IPS DF 19.7 (cell line): Measurements from ENCODE around the gene VAMP5.

Experiments
- DNase-seq: peaks from one replicate; pipeline ENCODE4 v3.0.0-alpha.2; 2013; ENCODE audit warnings: low read depth, low spot score

Gene VAMP5

GRCh38 chr2:85631316-85631715 lies 47.1 kb downstream of the VAMP5 start:
- no peak for DNase-seq

- no peak for DNase-seq
Observed at GRCh38 chr2:85635011-85635410, 50.8 kb downstream of the VAMP5 start.

- no peak for DNase-seq
Observed at GRCh38 chr2:85635636-85636035, 51.4 kb downstream of the VAMP5 start.

- DNase-seq, result no peak
Observed at GRCh38 chr2:85642725-85643124, 58.5 kb downstream of the VAMP5 start.
